ENCODE measurements around the gene FAM3D. TPM values are rescaled to one million over a fixed set of nuclear protein-coding genes. Genes with fewer than 3 reads are reported as not detected.

FAM3D gene
- total and polyA plus RNA-seq, 8 donors = 0.32 to 2.1 (median 0.67) TPM

GRCh38 chr3:58588030-58588614, 78.5 kb downstream of the FAM3D start:
- FAIRE-seq (no peak), DNase-seq (no peak), ATAC-seq (no peak)
- no peaks in the 10 kb centered on the region for H3K27me3 ChIP-seq
- H3K27ac ChIP-seq = no peak overlapping the region
- peaks cover 0 to 4% (median 0%) of the 10 kb centered on the region in 3 donors for H3K4me1 ChIP-seq
- no peak for TF ChIP-seq CTCF (IDR thresholded peaks at IDR 0.05)
- H3K36me3 ChIP-seq = no peaks in the 10 kb centered on the region
- no peaks in the 10 kb centered on the region for H3K9me3 ChIP-seq
- H3K4me3 ChIP-seq = no peak overlapping the region
- intact Hi-C loops (cut with DNase I) = no loop called here
- WGBS, 2 donors = 62 to 73% methylated on average over 3 of the region's 3 CpGs

DNA sequence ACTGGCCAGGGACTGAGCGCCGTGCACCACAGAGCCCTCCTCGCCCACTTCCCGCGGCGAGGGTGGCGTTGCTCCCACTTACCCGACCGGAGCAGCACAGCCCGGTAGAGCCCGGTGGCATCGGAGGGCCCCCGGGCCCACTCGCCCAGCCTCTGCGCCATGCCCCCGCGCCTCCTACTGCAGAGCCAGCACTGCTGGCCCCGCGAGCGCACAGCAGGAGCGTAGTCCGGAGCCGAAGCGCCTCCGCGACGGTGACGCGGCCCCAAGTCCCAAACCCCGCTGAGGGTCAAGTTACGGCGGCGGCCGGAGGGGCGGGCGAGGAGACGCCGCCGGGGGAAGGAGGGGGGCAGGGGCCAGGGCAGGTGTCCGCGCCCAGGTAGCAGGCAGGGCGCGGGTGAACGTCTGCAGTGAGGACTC, 79.8 kb downstream of the FAM3D start:
- DNase-seq = no peak

DNA sequence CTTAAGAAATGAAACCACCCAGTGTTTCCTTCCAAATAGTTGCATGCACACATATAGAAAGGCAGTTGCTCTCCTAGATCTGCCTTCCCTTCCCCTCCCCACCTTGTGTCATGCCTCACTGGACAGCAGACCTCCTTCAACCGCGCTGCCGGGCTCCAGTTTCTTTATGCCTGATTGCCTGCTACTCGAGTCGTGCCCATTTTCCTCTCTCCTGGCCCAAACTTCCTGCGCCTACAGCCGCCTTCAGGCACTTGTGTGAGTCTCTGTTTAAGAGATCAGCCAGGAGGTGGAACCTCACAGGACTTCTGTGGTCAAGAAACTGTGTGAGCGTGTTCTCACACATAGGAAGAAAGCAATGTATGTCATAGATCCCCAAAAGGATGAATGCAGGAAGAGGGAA, 80.6 kb downstream of the FAM3D start:
- no peak for TF ChIP-seq CTCF (IDR thresholded peaks at IDR 0.05)
- intact Hi-C loops (cut with DNase I) = no loop called here
- DNase-seq (no peak), FAIRE-seq (no peak), ATAC-seq (peak in 1 of 4 donors; percentile 18)
- 59 to 62% methylated on average over 8 of the region's 8 CpGs for WGBS, 2 donors
- Histone ChIP-seq H3K27ac (no peak overlapping the region), H3K4me1 (peaks cover 0 to 4% (median 0%) of the 10 kb centered on the region in 3 donors), H3K36me3 (no peaks in the 10 kb centered on the region), H3K4me3 (peak overlapping the region in 1 of 4 donors; percentile 57), H3K27me3 (no peaks in the 10 kb centered on the region), H3K9me3 (no peaks in the 10 kb centered on the region)

More for the DNA sequence above, 79.8 kb downstream of the FAM3D start:
- WGBS, 2 donors = 11 to 12% methylated on average over 41 to 44 of the region's 44 CpGs
- no peak overlapping the region for H3K4me3 ChIP-seq
- no peak for TF ChIP-seq CTCF (IDR thresholded peaks at IDR 0.05)
- H3K9me3 ChIP-seq = no peaks in the 10 kb centered on the region
- intact Hi-C loops (cut with DNase I) = no loop called here
- H3K36me3 ChIP-seq = no peaks in the 10 kb centered on the region
- FAIRE-seq = no peak
- no peak overlapping the region for H3K27ac ChIP-seq
- H3K27me3 ChIP-seq = no peaks in the 10 kb centered on the region
- peaks cover 0 to 4% (median 0%) of the 10 kb centered on the region in 3 donors for H3K4me1 ChIP-seq
- ATAC-seq = no peak

- TF ChIP-seq CTCF (IDR thresholded peaks at IDR 0.05) = peak; percentile 83 to 89 (median 85)
- Histone ChIP-seq H3K9me3 (no peaks in the 10 kb centered on the region), H3K27ac (peak overlapping the region in 3 of 4 donors; percentile 10 to 49 (median 22)), H3K4me1 (peaks cover 0 to 4% (median 0%) of the 10 kb centered on the region in 3 donors), H3K4me3 (peak overlapping the region; percentile 16 to 57 (median 42)), H3K27me3 (no peaks in the 10 kb centered on the region), H3K36me3 (no peaks in the 10 kb centered on the region)
- DNase-seq = peak; percentile 67 to 94 (median 79)
- ATAC-seq = peak; percentile 96 to 97 (median 97)
- 2 to 6% methylated on average over 44 to 46 of the region's 46 CpGs for WGBS, 2 donors
- intact Hi-C loops (cut with DNase I) = no loop called here
- FAIRE-seq = no peak
Observed at GRCh38 chr3:58585005-58585786, 81.4 kb downstream of the FAM3D start.

- H3K9me3 ChIP-seq = no peaks in the 10 kb centered on the region
- intact Hi-C loops (cut with DNase I) = no loop called here
- H3K27me3 ChIP-seq = no peaks in the 10 kb centered on the region
- no peak for TF ChIP-seq CTCF (IDR thresholded peaks at IDR 0.05)
- peak; percentile 25 to 44 (median 27) for ATAC-seq
- peaks cover 0 to 4% (median 0%) of the 10 kb centered on the region in 3 donors for H3K4me1 ChIP-seq
- H3K27ac ChIP-seq = peak overlapping the region in 1 of 4 donors; percentile 49
- WGBS, 2 donors = 40 to 42% methylated on average over 10 of the region's 10 CpGs
- H3K4me3 ChIP-seq = peak overlapping the region; percentile 16 to 57 (median 42)
- no peak for FAIRE-seq
- no peak for DNase-seq
- H3K36me3 ChIP-seq = no peaks in the 10 kb centered on the region
Observed at GRCh38 chr3:58584690-58585004, 81.9 kb downstream of the FAM3D start.
